Measurements from ENCODE around the gene SNTG2. TPM values are rescaled to one million over a fixed set of nuclear protein-coding genes. Genes with fewer than 3 reads are reported as not detected.

Gene SNTG2
- total RNA-seq, 2 donors from 2014 or later, result 0.72 to 1.0 TPM

DNA sequence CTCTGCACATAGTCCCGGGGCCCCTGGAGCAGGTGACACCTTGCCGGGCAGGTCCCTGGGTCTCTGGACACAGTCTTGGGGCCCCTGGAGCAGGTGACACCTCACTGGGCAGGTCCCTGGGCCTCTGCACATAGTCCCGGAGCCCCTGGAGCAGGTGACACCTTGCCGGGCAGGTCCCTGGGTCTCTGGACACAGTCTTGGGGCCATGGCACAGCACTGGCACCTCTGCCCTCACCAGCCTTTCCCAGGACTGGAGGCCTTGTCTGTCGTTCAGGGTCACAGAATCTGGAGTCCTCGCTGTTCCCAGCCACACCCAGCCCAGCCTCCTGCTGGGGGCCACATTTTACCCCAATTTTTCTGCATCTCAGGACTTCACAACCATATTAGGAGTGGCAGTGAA lies 464.9 kb downstream of the SNTG2 start:
- no peak overlapping the region for H3K27ac ChIP-seq
- no peak for DNase-seq
- H3K9me3 ChIP-seq, result no peaks in the 10 kb centered on the region
- H3K36me3 ChIP-seq, result no peaks in the 10 kb centered on the region
- TF ChIP-seq, protein P1, sequence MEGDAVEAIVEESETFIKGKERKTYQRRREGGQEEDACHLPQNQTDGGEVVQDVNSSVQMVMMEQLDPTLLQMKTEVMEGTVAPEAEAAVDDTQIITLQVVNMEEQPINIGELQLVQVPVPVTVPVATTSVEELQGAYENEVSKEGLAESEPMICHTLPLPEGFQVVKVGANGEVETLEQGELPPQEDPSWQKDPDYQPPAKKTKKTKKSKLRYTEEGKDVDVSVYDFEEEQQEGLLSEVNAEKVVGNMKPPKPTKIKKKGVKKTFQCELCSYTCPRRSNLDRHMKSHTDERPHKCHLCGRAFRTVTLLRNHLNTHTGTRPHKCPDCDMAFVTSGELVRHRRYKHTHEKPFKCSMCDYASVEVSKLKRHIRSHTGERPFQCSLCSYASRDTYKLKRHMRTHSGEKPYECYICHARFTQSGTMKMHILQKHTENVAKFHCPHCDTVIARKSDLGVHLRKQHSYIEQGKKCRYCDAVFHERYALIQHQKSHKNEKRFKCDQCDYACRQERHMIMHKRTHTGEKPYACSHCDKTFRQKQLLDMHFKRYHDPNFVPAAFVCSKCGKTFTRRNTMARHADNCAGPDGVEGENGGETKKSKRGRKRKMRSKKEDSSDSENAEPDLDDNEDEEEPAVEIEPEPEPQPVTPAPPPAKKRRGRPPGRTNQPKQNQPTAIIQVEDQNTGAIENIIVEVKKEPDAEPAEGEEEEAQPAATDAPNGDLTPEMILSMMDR (IDR thresholded peaks at IDR 0.05), result no peak
- H3K9ac ChIP-seq (ENCODE audit: low read depth in 2 of 2, low read length in 2 of 2), result no peak overlapping the region
- no peaks in the 10 kb centered on the region for H3K4me1 ChIP-seq
- no peaks in the 10 kb centered on the region for H3K27me3 ChIP-seq
- intact Hi-C loops (cut with DNase I), result no loop called here
- no peak overlapping the region for H3K4me3 ChIP-seq
